Loucy (cell line): ENCODE results near the gene RAB1A.

Experiments used
- EZH2phosphoT487 ChIP-seq: fragments of 200-600 bp; IDR thresholded peaks from 2 replicates; pipeline ENCODE4 v1.6.1; 2018; ENCODE audit warnings: antibody characterized with exemption, mild to moderate bottlenecking, moderate library complexity, borderline replicate concordance
- TF ChIP-seq, protein P1 (sequence below): fragments of 200-600 bp; sonication (generic); conservative IDR thresholded peaks from 2 replicates; pipeline ENCODE4 v1.5.1; 2014; ENCODE audit warnings: mild to moderate bottlenecking, antibody characterized with exemption, low read length

DNA sequence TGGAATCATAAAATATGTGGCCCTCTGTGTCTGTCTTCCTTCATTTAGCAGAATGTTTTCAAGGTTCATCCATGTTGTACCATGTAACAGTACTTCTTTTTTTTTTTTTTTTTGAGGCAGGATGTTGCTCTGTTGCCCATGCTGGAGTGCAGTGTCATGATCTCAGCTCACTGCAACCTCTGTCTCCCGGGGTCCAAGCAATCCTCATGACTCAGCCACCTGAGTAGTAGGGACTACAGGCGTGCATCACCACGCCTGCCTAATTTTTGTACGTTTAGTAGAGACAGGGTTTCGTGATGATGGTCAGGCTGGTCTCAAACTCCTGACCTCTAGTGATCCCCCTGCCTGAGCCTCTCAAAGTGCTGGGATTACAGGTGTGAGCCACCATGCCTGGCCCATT is 31.2 kb downstream of the RAB1A start:
- TF ChIP-seq, protein P1, sequence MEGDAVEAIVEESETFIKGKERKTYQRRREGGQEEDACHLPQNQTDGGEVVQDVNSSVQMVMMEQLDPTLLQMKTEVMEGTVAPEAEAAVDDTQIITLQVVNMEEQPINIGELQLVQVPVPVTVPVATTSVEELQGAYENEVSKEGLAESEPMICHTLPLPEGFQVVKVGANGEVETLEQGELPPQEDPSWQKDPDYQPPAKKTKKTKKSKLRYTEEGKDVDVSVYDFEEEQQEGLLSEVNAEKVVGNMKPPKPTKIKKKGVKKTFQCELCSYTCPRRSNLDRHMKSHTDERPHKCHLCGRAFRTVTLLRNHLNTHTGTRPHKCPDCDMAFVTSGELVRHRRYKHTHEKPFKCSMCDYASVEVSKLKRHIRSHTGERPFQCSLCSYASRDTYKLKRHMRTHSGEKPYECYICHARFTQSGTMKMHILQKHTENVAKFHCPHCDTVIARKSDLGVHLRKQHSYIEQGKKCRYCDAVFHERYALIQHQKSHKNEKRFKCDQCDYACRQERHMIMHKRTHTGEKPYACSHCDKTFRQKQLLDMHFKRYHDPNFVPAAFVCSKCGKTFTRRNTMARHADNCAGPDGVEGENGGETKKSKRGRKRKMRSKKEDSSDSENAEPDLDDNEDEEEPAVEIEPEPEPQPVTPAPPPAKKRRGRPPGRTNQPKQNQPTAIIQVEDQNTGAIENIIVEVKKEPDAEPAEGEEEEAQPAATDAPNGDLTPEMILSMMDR = no peak
- TF ChIP-seq EZH2phosphoT487 = no peak
